Measurements from ENCODE around the gene RUSC2. TPM values are rescaled to one million over a fixed set of nuclear protein-coding genes. Genes with fewer than 3 reads are reported as not detected.
"Not testable (repeated sequence)": the region's sequence is repeated elsewhere in the genome, so short reads cannot be mapped to it uniquely, and the experiment has no call there.

Gene RUSC2
- total RNA-seq, 4 donors from 2014 or later: 18.5 to 32.0 (median 30.1) TPM

DNA sequence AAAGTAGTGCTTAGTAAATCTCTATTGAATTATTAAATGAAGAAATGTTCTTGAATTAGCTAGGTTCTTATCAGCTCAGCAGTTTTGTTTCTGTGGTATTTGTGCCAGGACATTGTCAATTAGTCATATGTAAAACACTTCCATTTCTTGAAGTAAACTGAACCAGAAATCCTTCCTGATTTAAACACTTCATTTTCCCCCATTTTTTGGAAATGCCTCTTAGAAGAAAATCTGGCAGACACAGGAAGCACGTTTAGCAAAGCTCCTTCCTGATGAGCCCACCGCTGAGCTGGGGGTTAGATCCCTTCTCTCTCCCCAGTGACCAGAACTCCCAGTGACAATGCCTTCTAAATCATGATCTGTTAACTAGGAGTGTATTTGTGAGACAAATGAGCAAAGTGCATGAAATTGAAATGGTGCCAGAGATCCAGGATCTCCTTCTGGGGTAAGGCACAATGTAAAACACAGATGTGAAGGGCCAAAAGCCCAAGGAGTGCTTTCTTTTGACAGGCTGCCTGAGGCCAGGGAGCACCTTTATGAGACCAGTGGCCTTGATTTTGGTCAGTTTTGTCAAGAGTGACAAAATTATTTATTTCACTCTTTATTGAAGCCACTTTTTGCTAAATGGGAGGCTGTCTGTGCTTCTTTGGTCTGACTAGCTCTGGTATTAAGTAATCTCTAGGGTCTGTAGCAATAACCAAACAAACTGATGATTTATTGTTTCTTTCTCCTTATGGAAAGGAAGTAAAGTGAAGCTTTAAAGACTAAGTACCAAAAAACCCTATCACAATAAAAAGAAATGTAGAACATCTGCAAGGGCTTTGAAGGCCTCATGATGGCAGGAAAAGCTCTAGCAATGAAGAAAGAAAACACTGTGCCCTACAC is 25.5 kb upstream of the RUSC2 start:
- 24 to 49% methylated on average over 2 of the region's 2 CpGs for WGBS, 2 donors
- H3K4me3 ChIP-seq (ENCODE audit: low read depth, poor library complexity, severe bottlenecking): no peak overlapping the region
- TF ChIP-seq, protein P1, sequence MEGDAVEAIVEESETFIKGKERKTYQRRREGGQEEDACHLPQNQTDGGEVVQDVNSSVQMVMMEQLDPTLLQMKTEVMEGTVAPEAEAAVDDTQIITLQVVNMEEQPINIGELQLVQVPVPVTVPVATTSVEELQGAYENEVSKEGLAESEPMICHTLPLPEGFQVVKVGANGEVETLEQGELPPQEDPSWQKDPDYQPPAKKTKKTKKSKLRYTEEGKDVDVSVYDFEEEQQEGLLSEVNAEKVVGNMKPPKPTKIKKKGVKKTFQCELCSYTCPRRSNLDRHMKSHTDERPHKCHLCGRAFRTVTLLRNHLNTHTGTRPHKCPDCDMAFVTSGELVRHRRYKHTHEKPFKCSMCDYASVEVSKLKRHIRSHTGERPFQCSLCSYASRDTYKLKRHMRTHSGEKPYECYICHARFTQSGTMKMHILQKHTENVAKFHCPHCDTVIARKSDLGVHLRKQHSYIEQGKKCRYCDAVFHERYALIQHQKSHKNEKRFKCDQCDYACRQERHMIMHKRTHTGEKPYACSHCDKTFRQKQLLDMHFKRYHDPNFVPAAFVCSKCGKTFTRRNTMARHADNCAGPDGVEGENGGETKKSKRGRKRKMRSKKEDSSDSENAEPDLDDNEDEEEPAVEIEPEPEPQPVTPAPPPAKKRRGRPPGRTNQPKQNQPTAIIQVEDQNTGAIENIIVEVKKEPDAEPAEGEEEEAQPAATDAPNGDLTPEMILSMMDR (IDR thresholded peaks at IDR 0.05): no peak
- TF ChIP-seq POLR2A (IDR thresholded peaks at IDR 0.05): no peak
- intact Hi-C loops (cut with DNase I; ENCODE audit: low total_unique reads): loop anchor here (10.0 kb wide), 1 partner anchor 330 kb away; no protein-coding TSS in a partner anchor
- DNase-seq (ENCODE audit: low spot score in 2 of 2): no peak

DNA sequence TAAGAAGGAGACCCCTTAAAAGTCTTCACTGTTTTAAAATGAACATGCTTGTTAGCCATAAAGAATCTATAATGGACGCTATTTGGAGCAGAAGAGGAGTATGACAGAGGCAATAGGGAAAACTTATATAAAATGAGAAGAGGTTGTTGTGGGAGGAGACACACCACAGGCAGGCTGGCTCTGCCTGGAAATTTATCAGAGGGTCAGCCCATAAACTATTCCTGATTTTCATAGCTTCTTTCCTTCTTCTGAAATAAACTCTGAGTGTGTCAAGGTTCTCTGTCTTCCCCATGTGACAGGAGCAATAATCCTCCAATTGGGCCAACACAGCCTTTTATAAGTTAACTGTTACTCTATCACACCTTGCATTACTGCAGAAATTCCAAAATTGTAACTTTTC is 19.6 kb upstream of the RUSC2 start:
- no peak for TF ChIP-seq POLR2A (IDR thresholded peaks at IDR 0.05)
- TF ChIP-seq, protein P1 (IDR thresholded peaks at IDR 0.05): no peak
- 70 to 93% methylated on average over 1 of the region's 1 CpG for WGBS, 2 donors
- DNase-seq (ENCODE audit: low spot score in 2 of 2): no peak
- intact Hi-C loops (cut with DNase I; ENCODE audit: low total_unique reads): no loop called here
- no peak overlapping the region for H3K4me3 ChIP-seq (ENCODE audit: low read depth, poor library complexity, severe bottlenecking)

DNA sequence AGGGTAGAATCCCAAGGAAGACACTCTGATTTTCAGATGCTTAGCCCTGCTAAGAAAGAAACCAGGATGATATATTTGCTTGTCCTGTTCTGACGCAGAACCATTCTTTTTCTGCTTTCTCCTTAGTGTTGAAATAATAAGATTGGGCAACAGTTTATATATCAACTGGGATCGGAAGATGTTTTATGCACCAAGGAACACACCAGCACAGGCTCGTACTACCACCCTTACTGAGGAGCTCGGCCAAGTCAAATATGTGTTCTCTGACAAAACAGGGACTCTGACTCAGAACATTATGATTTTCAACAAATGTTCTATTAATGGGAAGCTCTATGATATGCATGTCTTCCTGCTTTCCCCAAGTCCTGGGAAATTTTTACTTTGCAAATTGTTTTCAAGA is 19.0 kb upstream of the RUSC2 start:
- TF ChIP-seq, protein P1 (IDR thresholded peaks at IDR 0.05): no peak
- no peak for TF ChIP-seq POLR2A (IDR thresholded peaks at IDR 0.05)
- intact Hi-C loops (cut with DNase I; ENCODE audit: low total_unique reads): no loop called here
- no peak overlapping the region for H3K4me3 ChIP-seq (ENCODE audit: low read depth, poor library complexity, severe bottlenecking)
- WGBS, 2 donors: 81 to 91% methylated on average over 4 of the region's 4 CpGs
- DNase-seq (ENCODE audit: low spot score in 2 of 2): no peak

DNA sequence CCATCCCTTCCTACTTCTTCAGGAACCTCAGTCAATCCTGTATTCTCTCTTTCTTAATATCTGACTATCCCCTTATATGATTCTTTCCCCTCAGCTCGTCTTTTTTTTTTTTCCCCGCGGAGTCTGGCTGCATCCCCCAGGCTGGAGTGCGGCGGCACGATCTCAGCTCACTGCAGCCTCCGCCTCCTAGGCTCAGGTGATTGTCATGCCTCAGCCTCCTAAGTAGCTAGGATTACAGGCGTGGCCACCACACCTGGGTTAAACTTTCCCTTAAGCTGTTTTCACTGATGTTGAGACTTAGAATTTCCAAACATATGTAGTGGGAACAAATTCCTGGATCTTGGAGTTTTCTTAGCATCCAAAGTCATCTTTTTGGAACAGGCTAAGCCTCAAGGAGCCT is 13.3 kb upstream of the RUSC2 start:
- TF ChIP-seq, protein P1 (IDR thresholded peaks at IDR 0.05): no peak
- TF ChIP-seq POLR2A (IDR thresholded peaks at IDR 0.05): no peak
- 58 to 64% methylated on average over 8 of the region's 8 CpGs for WGBS, 2 donors
- H3K4me3 ChIP-seq (ENCODE audit: low read depth, poor library complexity, severe bottlenecking): no peak overlapping the region
- intact Hi-C loops (cut with DNase I; ENCODE audit: low total_unique reads): loop anchor here (5.0 kb wide), 1 partner anchor 359 kb away; the partner anchor contains the start of gene ATOSB
- DNase-seq (ENCODE audit: low spot score in 2 of 2): no peak

DNA sequence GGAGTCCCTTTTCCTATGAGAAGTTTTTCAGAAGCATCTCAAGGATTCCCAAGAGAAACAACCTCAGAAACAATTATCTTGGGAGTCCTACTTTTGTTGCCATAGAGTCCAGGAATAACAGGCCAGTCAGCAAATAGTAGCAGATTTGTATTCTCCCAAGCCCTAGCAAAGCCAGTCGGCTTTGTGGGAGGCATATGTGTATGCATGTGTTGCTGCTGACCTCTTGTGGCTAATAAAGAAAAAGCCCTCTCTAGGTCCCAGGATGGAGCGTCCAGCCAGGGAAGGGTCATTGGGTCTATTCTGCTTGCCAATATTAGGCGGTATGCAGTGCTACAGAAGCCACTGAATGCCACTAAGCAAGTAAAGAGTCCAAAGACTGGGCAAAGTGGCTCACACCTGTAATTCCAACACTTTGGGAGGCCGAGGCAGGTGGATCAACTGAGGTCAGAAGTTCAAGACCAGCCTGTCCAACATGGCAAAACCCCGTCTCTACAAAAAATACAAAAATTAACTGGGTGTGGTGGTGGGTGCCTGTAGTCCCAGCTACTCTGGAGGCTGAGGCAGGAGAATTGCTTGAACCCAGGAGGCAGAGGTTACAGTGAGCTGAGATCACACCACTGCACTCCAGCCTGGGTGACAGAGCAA is 12.6 kb upstream of the RUSC2 start:
- TF ChIP-seq, protein P1 (IDR thresholded peaks at IDR 0.05): peak in 1 of 3 donors; percentile 70
- 26 to 27% methylated on average over 5 of the region's 5 CpGs for WGBS, 2 donors
- DNase-seq (ENCODE audit: low spot score in 2 of 2): peak in 1 of 2 donors; percentile 51
- H3K4me3 ChIP-seq (ENCODE audit: low read depth, poor library complexity, severe bottlenecking): not testable (repeated sequence)
- intact Hi-C loops (cut with DNase I; ENCODE audit: low total_unique reads): loop anchor here (5.0 kb wide), 1 partner anchor 360 kb away; the partner anchor contains the start of gene ATOSB
